Suprapubic skin (tissue), 4 donors: ENCODE results near the gene MESP1. TPM values are rescaled to one million over a fixed set of nuclear protein-coding genes. Genes with fewer than 3 reads are reported as not detected.

Experiments
- DNase-seq, 2 donors: peaks; one replicate each; pipeline ENCODE4 v3.0.0-alpha.2; 2019; ENCODE audit warnings: low spot score in 2 of 2
- H3K27ac ChIP-seq: fragments of 200-600 bp; sonication (generic); one replicate; pipeline ENCODE4 v1.5.1; 2019
- H3K27me3 ChIP-seq: fragments of 200-600 bp; sonication (generic); one replicate; pipeline ENCODE4 v1.5.1; 2019
- H3K36me3 ChIP-seq: fragments of 200-600 bp; sonication (generic); one replicate; pipeline ENCODE4 v1.5.1; 2019
- H3K4me1 ChIP-seq: fragments of 200-600 bp; sonication (generic); one replicate; pipeline ENCODE4 v1.5.1; 2019
- H3K4me3 ChIP-seq: fragments of 200-600 bp; sonication (generic); one replicate; pipeline ENCODE4 v1.5.1; 2019; ENCODE audit warnings: mild to moderate bottlenecking
- H3K9me3 ChIP-seq: fragments of 200-600 bp; sonication (generic); one replicate; pipeline ENCODE4 v1.5.1; 2019
- CTCF ChIP-seq, 2 donors: fragments of 200-600 bp in 1 of 2; fragments of 450-650 bp in 1 of 2; sonication (generic) in 1 of 2; IDR thresholded peaks; one replicate each; pipeline ENCODE4 v1.5.1; 2016 to 2019; ENCODE audit warnings: antibody characterized with exemption in 2 of 2, mild to moderate bottlenecking in 1 of 2, moderate library complexity in 1 of 2
- EP300 ChIP-seq: sonication (generic); formaldehyde crosslinking; IDR thresholded peaks from one replicate; pipeline ENCODE4 v1.6.1; 2017; ENCODE audit warnings: antibody characterized with exemption
- POLR2A ChIP-seq, 2 donors: fragments of 450-650 bp; IDR thresholded peaks; one replicate each; pipeline ENCODE4 v1.6.1; 2017; ENCODE audit warnings: antibody characterized with exemption in 2 of 2, mild to moderate bottlenecking in 2 of 2, moderate library complexity in 2 of 2
- POLR2AphosphoS5 ChIP-seq, 3 donors: sonication (generic); formaldehyde crosslinking; IDR thresholded peaks; one replicate each; pipeline ENCODE4 v1.6.1; 2017; ENCODE audit warnings: antibody characterized with exemption in 3 of 3
- WGBS: methylation state at CpG from one replicate; pipeline ENCODE4 v1.1.5; 2018; 5-methylcytosine and 5-hydroxymethylcytosine counted together
- total RNA-seq, 4 donors: library from RNA; depleted of rRNA; stranded (reverse); fragments of >200 nt; gene quantifications; one replicate each; pipeline ENCODE4 v1.1.0, GENCODE V29; 2016

MESP1 gene
- total RNA-seq, 4 donors from 2014 or later, result 0.49 to 1.9 (median 0.89) TPM

GRCh38 chr15:89745768-89746167, 5.3 kb downstream of the MESP1 start:
- Histone ChIP-seq H3K9me3 (no peaks in the 10 kb centered on the region), H3K4me3 (no peak overlapping the region), H3K27ac (no peak overlapping the region), H3K4me1 (peaks cover 10% of the 10 kb centered on the region), H3K36me3 (no peaks in the 10 kb centered on the region), H3K27me3 (peaks cover 15% of the 10 kb centered on the region)
- TF ChIP-seq POLR2AphosphoS5 (IDR thresholded peaks at IDR 0.05) (no peak), POLR2A (IDR thresholded peaks at IDR 0.05) (no peak), CTCF (IDR thresholded peaks at IDR 0.05) (no peak), EP300 (no peak)
- DNase-seq, result no peak
- WGBS, result 86% methylated on average over 1 of the region's 1 CpG

GRCh38 chr15:89745131-89745530, 5.9 kb downstream of the MESP1 start:
- no peak for TF ChIP-seq EP300
- no peak for TF ChIP-seq CTCF (IDR thresholded peaks at IDR 0.05)
- no peak for TF ChIP-seq POLR2A (IDR thresholded peaks at IDR 0.05)
- TF ChIP-seq POLR2AphosphoS5 (IDR thresholded peaks at IDR 0.05), result no peak
- Histone ChIP-seq H3K27ac (no peak overlapping the region), H3K9me3 (no peaks in the 10 kb centered on the region), H3K27me3 (peaks cover 15% of the 10 kb centered on the region), H3K4me3 (no peak overlapping the region), H3K36me3 (no peaks in the 10 kb centered on the region), H3K4me1 (peaks cover 6% of the 10 kb centered on the region)
- WGBS, result 88% methylated on average over 10 of the region's 13 CpGs
- DNase-seq, result no peak

GRCh38 chr15:89743594-89743993, 7.5 kb downstream of the MESP1 start:
- WGBS, result 73% methylated on average over 5 of the region's 8 CpGs
- H3K4me3 ChIP-seq, result no peak overlapping the region
- DNase-seq, result peak in 1 of 2 donors; percentile 55
- peaks cover 9% of the 10 kb centered on the region for H3K27me3 ChIP-seq
- H3K27ac ChIP-seq, result no peak overlapping the region
- no peaks in the 10 kb centered on the region for H3K9me3 ChIP-seq
- TF ChIP-seq POLR2A (IDR thresholded peaks at IDR 0.05) (no peak), EP300 (no peak), CTCF (IDR thresholded peaks at IDR 0.05) (no peak), POLR2AphosphoS5 (IDR thresholded peaks at IDR 0.05) (no peak)
- peaks cover 3% of the 10 kb centered on the region for H3K4me1 ChIP-seq
- no peaks in the 10 kb centered on the region for H3K36me3 ChIP-seq

- DNase-seq, result peak in 1 of 2 donors; percentile 74
- no peak overlapping the region for H3K27ac ChIP-seq
- H3K36me3 ChIP-seq, result no peaks in the 10 kb centered on the region
- WGBS, result 85% methylated on average over 7 of the region's 8 CpGs
- no peak for TF ChIP-seq POLR2A (IDR thresholded peaks at IDR 0.05)
- TF ChIP-seq POLR2AphosphoS5 (IDR thresholded peaks at IDR 0.05), result no peak
- no peak for TF ChIP-seq EP300
- no peak for TF ChIP-seq CTCF (IDR thresholded peaks at IDR 0.05)
- peaks cover 9% of the 10 kb centered on the region for H3K27me3 ChIP-seq
- H3K9me3 ChIP-seq, result no peaks in the 10 kb centered on the region
- H3K4me1 ChIP-seq, result peaks cover 3% of the 10 kb centered on the region
- H3K4me3 ChIP-seq, result no peak overlapping the region
These were observed 8.0 kb downstream of the MESP1 start for GRCh38 chr15:89743011-89743410.

GRCh38 chr15:89740137-89740536, 10.9 kb downstream of the MESP1 start:
- Histone ChIP-seq H3K27me3 (peaks cover 3% of the 10 kb centered on the region), H3K9me3 (no peaks in the 10 kb centered on the region), H3K4me3 (no peak overlapping the region), H3K4me1 (peaks cover 3% of the 10 kb centered on the region), H3K27ac (no peak overlapping the region), H3K36me3 (no peaks in the 10 kb centered on the region)
- 9% methylated on average over 8 of the region's 8 CpGs for WGBS
- peak in 1 of 2 donors; percentile 70 for DNase-seq
- TF ChIP-seq POLR2A (IDR thresholded peaks at IDR 0.05) (no peak), EP300 (no peak), CTCF (IDR thresholded peaks at IDR 0.05) (peak; percentile 83 to 91), POLR2AphosphoS5 (IDR thresholded peaks at IDR 0.05) (no peak)
